CD4-positive, alpha-beta T cell (primary cell): ENCODE measurements around the gene CDK11B. TPM values are rescaled to one million over a fixed set of nuclear protein-coding genes. Genes with fewer than 3 reads are reported as not detected.

Experiments
- ATAC-seq: fragments of 200-7000 bp; cut with Tn5 transposase; one replicate; pipeline ENCODE4 v1.10.0; 2022; ENCODE audit warnings: mild to moderate bottlenecking; ENCODE audit not compliant: poor library complexity
- CTCF ChIA-PET: fragments of 350-600 bp; sonication (Branson Sonifier 250); formaldehyde crosslinking; loops from one replicate; lab custom pipeline; 2021; ENCODE audit warnings: antibody characterized with exemption, inconsistent platforms; lab: Charles Lee
- POLR2A ChIA-PET: fragments of 350-600 bp; sonication (Branson Sonifier 250); formaldehyde crosslinking; loops from one replicate; lab custom pipeline; 2021; ENCODE audit warnings: antibody characterized with exemption, inconsistent platforms; lab: Charles Lee
- DNase-seq, 14 experiments: peaks; one replicate each; pipeline ENCODE4 v3.0.0-alpha.2; 2013 to 2020; ENCODE audit warnings: mixed read lengths in 2 of 14
- H3K27ac ChIP-seq, 2 donors: one replicate each; pipeline versions ENCODE4 v1.5.1 to v1.7.0; 2013; ENCODE audit warnings: low read length in 2 of 2, low read depth in 1 of 2, mild to moderate bottlenecking in 1 of 2
- H3K27me3 ChIP-seq, 2 experiments: 1 replicate in 1 of 2; 2 replicates in 1 of 2; pipeline versions ENCODE4 v1.6.1 to v1.7.0; 2013; ENCODE audit warnings: low read length in 2 of 2, control low read depth in 1 of 2, mild to moderate bottlenecking in 1 of 2, moderate library complexity in 1 of 2; ENCODE audit not compliant: insufficient read depth in 2 of 2, control insufficient read depth in 1 of 2
- H3K36me3 ChIP-seq: one replicate; pipeline ENCODE4 v1.6.1; 2013; ENCODE audit warnings: low read length, control low read depth; ENCODE audit not compliant: insufficient read depth
- H3K4me1 ChIP-seq: one replicate; pipeline ENCODE4 v1.6.1; 2013; ENCODE audit warnings: low read length, control low read depth; ENCODE audit not compliant: insufficient read depth
- H3K4me3 ChIP-seq: one replicate; pipeline ENCODE4 v1.5.1; 2013; ENCODE audit warnings: mild to moderate bottlenecking, low read length, moderate library complexity
- H3K9me3 ChIP-seq, 2 experiments: 1 replicate in 1 of 2; 2 replicates in 1 of 2; pipeline versions ENCODE4 v1.6.1 to v1.7.0; 2013; ENCODE audit warnings: low read length in 2 of 2, mild to moderate bottlenecking in 2 of 2, control low read depth in 1 of 2, moderate library complexity in 1 of 2; ENCODE audit not compliant: control insufficient read depth in 1 of 2, insufficient read depth in 1 of 2
- H3K27ac Mint-ChIP-seq: one replicate; pipeline ENCODE4 v1.8.0; 2020; ENCODE audit warnings: mixed read lengths
- H3K27me3 Mint-ChIP-seq: one replicate; pipeline ENCODE4 v1.8.0; 2021; ENCODE audit warnings: mixed read lengths
- H3K36me3 Mint-ChIP-seq: one replicate; pipeline ENCODE4 v1.8.0; 2021; ENCODE audit warnings: low read depth, mixed read lengths
- H3K4me1 Mint-ChIP-seq: one replicate; pipeline ENCODE4 v1.8.0; 2021; ENCODE audit warnings: low read depth, mixed read lengths
- H3K4me3 Mint-ChIP-seq: one replicate; pipeline ENCODE4 v1.8.0; 2020; ENCODE audit warnings: mild to moderate bottlenecking, mixed read lengths
- H3K9me3 Mint-ChIP-seq: one replicate; pipeline ENCODE4 v1.8.0; 2020; ENCODE audit warnings: mixed read lengths
- intact Hi-C, 2 experiments: fragments of 100-400 bp; cut with DNase I in 1 of 2; cut with micrococcal nuclease in 1 of 2; formaldehyde crosslinking; loops; one replicate each; pipeline versions ENCODE4 v1.15.1 to v1.9.0; 2023 to 2025; cut with DNase I, micrococcal nuclease
- total RNA-seq, 174 experiments: library from RNA in 2 of 174; stranded (reverse) in 2 of 174; gene quantifications; one replicate each; pipeline ENCODE4 v1.2.3 and lab custom pipeline; 2021 to 2026
- TF ChIP-seq, protein P1 (sequence below): fragments of 200-600 bp; IDR thresholded peaks from one replicate; pipeline ENCODE4 v1.8.0; 2022; ENCODE audit warnings: antibody characterized with exemption, mild to moderate bottlenecking

The CDK11B gene
- total RNA-seq, 2 experiments from 2014 or later, result 49.8 to 52.0 TPM

DNA sequence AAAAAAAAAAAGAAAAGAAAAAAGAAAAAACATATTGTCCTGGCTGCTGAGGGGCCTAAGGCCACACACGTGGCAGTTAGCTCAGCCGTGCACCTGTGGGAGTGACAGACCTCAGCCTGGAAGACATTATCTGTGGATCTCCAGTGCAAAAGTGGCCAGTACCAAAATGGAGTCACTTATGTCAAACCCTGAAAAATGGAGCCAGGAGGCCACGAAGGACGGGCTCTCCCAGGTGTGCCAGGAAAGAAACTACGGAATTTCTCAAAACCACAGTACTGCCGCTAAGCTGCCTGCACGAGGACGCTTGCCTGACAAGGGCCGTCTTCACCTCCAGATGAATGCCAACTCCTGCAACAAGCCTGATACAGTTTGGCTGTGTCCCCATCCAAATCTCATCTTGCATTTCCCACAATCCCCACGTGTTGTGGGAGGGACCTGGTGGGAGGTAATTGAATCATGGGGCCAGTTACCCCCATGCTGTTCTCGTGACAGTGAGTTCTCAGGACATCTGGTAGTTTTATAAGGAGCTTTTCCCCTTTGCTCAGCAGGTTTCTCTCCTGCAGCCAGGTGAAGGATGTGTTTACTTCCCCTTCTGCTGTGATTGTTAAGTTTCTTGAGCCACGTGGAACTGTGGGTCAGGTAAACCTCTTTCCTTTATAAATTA, 48.9 kb downstream of the CDK11B start:
- POLR2A ChIA-PET, result no interaction called here
- peak overlapping the region; percentile 70 for H3K27ac Mint-ChIP-seq
- DNase-seq (no peak), ATAC-seq (no peak)
- no peaks in the 10 kb centered on the region for H3K9me3 ChIP-seq
- H3K4me1 Mint-ChIP-seq, result peaks cover 36% of the 10 kb centered on the region
- no peak overlapping the region for H3K4me3 ChIP-seq
- TF ChIP-seq, protein P1, sequence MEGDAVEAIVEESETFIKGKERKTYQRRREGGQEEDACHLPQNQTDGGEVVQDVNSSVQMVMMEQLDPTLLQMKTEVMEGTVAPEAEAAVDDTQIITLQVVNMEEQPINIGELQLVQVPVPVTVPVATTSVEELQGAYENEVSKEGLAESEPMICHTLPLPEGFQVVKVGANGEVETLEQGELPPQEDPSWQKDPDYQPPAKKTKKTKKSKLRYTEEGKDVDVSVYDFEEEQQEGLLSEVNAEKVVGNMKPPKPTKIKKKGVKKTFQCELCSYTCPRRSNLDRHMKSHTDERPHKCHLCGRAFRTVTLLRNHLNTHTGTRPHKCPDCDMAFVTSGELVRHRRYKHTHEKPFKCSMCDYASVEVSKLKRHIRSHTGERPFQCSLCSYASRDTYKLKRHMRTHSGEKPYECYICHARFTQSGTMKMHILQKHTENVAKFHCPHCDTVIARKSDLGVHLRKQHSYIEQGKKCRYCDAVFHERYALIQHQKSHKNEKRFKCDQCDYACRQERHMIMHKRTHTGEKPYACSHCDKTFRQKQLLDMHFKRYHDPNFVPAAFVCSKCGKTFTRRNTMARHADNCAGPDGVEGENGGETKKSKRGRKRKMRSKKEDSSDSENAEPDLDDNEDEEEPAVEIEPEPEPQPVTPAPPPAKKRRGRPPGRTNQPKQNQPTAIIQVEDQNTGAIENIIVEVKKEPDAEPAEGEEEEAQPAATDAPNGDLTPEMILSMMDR, result no peak
- H3K36me3 ChIP-seq, result no peaks in the 10 kb centered on the region
- no peaks in the 10 kb centered on the region for H3K9me3 Mint-ChIP-seq
- H3K27me3 Mint-ChIP-seq, result no peaks in the 10 kb centered on the region
- H3K27me3 ChIP-seq, result no peaks in the 10 kb centered on the region
- peaks cover 33% of the 10 kb centered on the region for H3K4me1 ChIP-seq
- H3K27ac ChIP-seq, result no peak overlapping the region
- intact Hi-C loops, result no loop called here
- H3K36me3 Mint-ChIP-seq, result peaks cover 12% of the 10 kb centered on the region
- H3K4me3 Mint-ChIP-seq, result no peak overlapping the region
- CTCF ChIA-PET, result no interaction called here

DNA sequence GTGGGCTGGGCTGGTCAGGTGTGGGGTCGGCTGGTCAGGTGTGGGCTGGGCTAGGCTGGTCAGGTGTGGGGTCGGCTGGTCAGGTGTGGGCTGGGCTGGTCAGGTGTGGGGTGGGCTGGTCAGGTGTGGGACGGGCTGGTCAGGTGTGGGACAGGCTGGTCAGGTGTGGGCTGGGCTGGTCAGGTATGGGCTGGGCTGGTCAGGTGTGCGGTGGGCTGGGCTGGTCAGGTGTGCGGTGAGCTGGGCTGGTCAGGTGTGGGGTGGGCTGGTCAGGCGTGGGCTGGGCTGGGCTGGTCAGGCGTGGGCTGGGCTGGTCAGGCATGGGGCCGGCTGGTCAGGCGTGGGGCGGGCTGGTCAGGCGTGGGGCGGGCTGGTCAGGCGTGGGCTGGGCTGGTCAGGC, 52.6 kb downstream of the CDK11B start:
- H3K4me1 ChIP-seq, result peaks cover 15% of the 10 kb centered on the region
- H3K9me3 Mint-ChIP-seq, result no peaks in the 10 kb centered on the region
- peaks cover 17% of the 10 kb centered on the region for H3K4me1 Mint-ChIP-seq
- intact Hi-C loops, result no loop called here
- no peaks in the 10 kb centered on the region for H3K9me3 ChIP-seq
- TF ChIP-seq, protein P1, result no peak
- ChIA-PET POLR2A (interaction anchor here (2.2 kb wide), 1 partner anchor 9 kb away, joined by 16 read pairs; the partner anchor contains the start of gene MIB2), CTCF (no interaction called here)
- no peaks in the 10 kb centered on the region for H3K36me3 ChIP-seq
- no peak for ATAC-seq
- no peak overlapping the region for H3K4me3 Mint-ChIP-seq
- H3K27me3 Mint-ChIP-seq, result no peaks in the 10 kb centered on the region
- no peak overlapping the region for H3K4me3 ChIP-seq
- no peak overlapping the region for H3K27ac Mint-ChIP-seq
- no peak overlapping the region for H3K27ac ChIP-seq
- H3K36me3 Mint-ChIP-seq, result no peaks in the 10 kb centered on the region
- H3K27me3 ChIP-seq, result no peaks in the 10 kb centered on the region
- DNase-seq, result peak in 1 of 14 experiments; percentile 27

DNA sequence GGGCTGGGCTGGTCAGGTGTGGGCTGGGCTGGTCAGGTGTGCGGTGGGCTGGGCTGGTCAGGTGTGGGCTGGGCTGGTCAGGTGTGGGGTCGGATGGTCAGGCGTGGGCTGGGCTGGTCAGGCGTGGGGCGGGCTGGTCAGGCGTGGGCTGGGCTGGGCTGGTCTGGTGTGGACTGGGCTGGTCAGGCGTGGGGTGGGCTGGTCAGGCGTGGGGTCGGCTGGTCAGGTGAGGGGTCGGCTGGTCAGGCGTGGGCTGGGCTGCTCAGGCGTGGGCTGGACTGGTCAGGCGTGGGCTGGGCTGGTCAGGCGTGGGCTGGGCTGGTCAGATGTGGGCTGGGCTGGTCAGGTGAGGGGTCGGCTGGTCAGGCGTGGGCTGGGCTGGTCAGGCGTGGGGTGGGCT, 53.1 kb downstream of the CDK11B start:
- H3K27me3 Mint-ChIP-seq, result no peaks in the 10 kb centered on the region
- Histone ChIP-seq H3K27me3 (no peaks in the 10 kb centered on the region), H3K9me3 (no peaks in the 10 kb centered on the region), H3K4me1 (peaks cover 17% of the 10 kb centered on the region), H3K4me3 (no peak overlapping the region), H3K27ac (no peak overlapping the region), H3K36me3 (no peaks in the 10 kb centered on the region)
- ATAC-seq (no peak), DNase-seq (peak in 1 of 14 experiments; percentile 38)
- intact Hi-C loops, result no loop called here
- ChIA-PET CTCF (no interaction called here), POLR2A (interaction anchor here (2.2 kb wide), 1 partner anchor 9 kb away, joined by 16 read pairs; the partner anchor contains the start of gene MIB2)
- no peak overlapping the region for H3K27ac Mint-ChIP-seq
- TF ChIP-seq, protein P1, result no peak
- no peaks in the 10 kb centered on the region for H3K9me3 Mint-ChIP-seq
- H3K36me3 Mint-ChIP-seq, result no peaks in the 10 kb centered on the region
- H3K4me3 Mint-ChIP-seq, result no peak overlapping the region
- H3K4me1 Mint-ChIP-seq, result peaks cover 17% of the 10 kb centered on the region
